HCT116 (cell line): ENCODE measurements around the gene ZAR1L. TPM values are rescaled to one million over a fixed set of nuclear protein-coding genes. Genes with fewer than 3 reads are reported as not detected.

Source experiments
- ATAC-seq: fragments of 200-7000 bp; cut with Tn5 transposase; 2 replicates; pipeline ENCODE4 v1.9.1; 2020; ENCODE audit warnings: mild to moderate bottlenecking, moderate library complexity
- BruUV-seq: library from RNA; stranded (reverse); fragments of 400-500 nt; replicated peaks from 2 replicates; lab custom pipeline; 2021; lab: Mats Ljungman, UMichigan
- CTCF ChIA-PET: fragments of 300-600 bp; sonication (Branson Sonifier 250); formaldehyde crosslinking; loops from one replicate; lab custom pipeline; 2021; ENCODE audit warnings: antibody characterized with exemption; lab: Charles Lee
- POLR2A ChIA-PET: fragments of 300-600, 350-600 bp; sonication (Branson Sonifier 250); formaldehyde crosslinking; loops from one replicate; lab custom pipeline; 2021; ENCODE audit warnings: antibody characterized with exemption; lab: Charles Lee
- RAD21 ChIA-PET, 2 experiments: fragments of 300-600 bp; sonication (Branson Sonifier 250); formaldehyde crosslinking; loops; one replicate each; lab custom pipeline; 2023; ENCODE audit warnings: low total read pairs in 2 of 2; ENCODE audit not compliant: uncharacterized antibody in 2 of 2, unreplicated experiment in 2 of 2, low non-redundant PET in 1 of 2; lab: Charles Lee
- DNase-seq: peaks from one replicate; pipeline ENCODE4 v3.0.0-alpha.2; 2010; ENCODE audit warnings: low read depth, low spot score
- H2AFZ ChIP-seq: fragments of 200-600 bp; shearing (Covaris generic), sonication (generic); 2 replicates; pipeline ENCODE4 v1.6.1; 2017; ENCODE audit warnings: low read depth, mixed run types, mixed read lengths, antibody characterized with exemption, low read length; ENCODE audit not compliant: poor library complexity, severe bottlenecking
- H3K27ac ChIP-seq: 2 replicates; pipeline ENCODE4 v1.5.1; 2012; ENCODE audit warnings: low read depth, low read length
- H3K27me3 ChIP-seq: fragments of 200-600 bp; sonication (generic); 2 replicates; pipeline ENCODE4 v1.6.1; 2016; ENCODE audit warnings: mixed run types, low read length, mixed read lengths; ENCODE audit not compliant: insufficient read depth
- H3K36me3 ChIP-seq, 2 experiments: fragments of 200-500 bp in 1 of 2; fragments of 200-600 bp in 1 of 2; sonication (Bioruptor generic) in 1 of 2; sonication (generic) in 1 of 2; 2 replicates each; pipeline versions ENCODE4 v1.5.1 to v1.6.1; 2014 to 2016; ENCODE audit warnings: low read length in 2 of 2, inconsistent platforms in 1 of 2, mixed read lengths in 1 of 2, mixed run types in 1 of 2; ENCODE audit not compliant: insufficient read depth in 2 of 2, control insufficient read depth in 1 of 2
- H3K4me1 ChIP-seq, 2 experiments: fragments of 200-600 bp in 1 of 2; sonication (generic) in 1 of 2; 2 replicates each; pipeline versions ENCODE4 v1.5.1 to v1.6.1; 2012 to 2017; ENCODE audit warnings: low read length in 2 of 2, inconsistent platforms in 1 of 2, mild to moderate bottlenecking in 1 of 2, mixed read lengths in 1 of 2, mixed run types in 1 of 2, moderate library complexity in 1 of 2; ENCODE audit not compliant: insufficient read depth in 2 of 2, control insufficient read depth in 1 of 2
- H3K4me2 ChIP-seq: fragments of 200-600 bp; sonication (generic); 2 replicates; pipeline ENCODE4 v1.6.1; 2017; ENCODE audit warnings: mixed run types, low read length, mixed read lengths
- H3K4me3 ChIP-seq, 2 experiments: fragments of 200-600 bp in 1 of 2; sonication (generic) in 1 of 2; replicated peaks in 1 of 2; 2 replicates each; pipeline ENCODE4 v1.5.1; 2011 to 2016; ENCODE audit warnings: low read length in 2 of 2, control low read depth in 1 of 2, low read depth in 1 of 2, mild to moderate bottlenecking in 1 of 2, mixed read lengths in 1 of 2, mixed run types in 1 of 2
- H3K79me2 ChIP-seq: fragments of 200-600 bp; sonication (generic); 2 replicates; pipeline ENCODE4 v1.6.1; 2017; ENCODE audit warnings: mild to moderate bottlenecking, mixed run types, low read length, moderate library complexity, mixed read lengths; ENCODE audit not compliant: insufficient read depth
- H3K9ac ChIP-seq: fragments of 200-600 bp; sonication (generic); 2 replicates; pipeline ENCODE4 v1.6.1; 2016; ENCODE audit warnings: low read length, mixed read lengths
- H3K9me2 ChIP-seq: fragments of 200-600 bp; sonication (generic), shearing (Covaris generic); 2 replicates; pipeline ENCODE4 v1.6.1; 2017; ENCODE audit warnings: mixed run types, mild to moderate bottlenecking, moderate library complexity; ENCODE audit not compliant: insufficient read depth
- H3K9me3 ChIP-seq, 2 experiments: fragments of 200-500 bp in 1 of 2; fragments of 200-600 bp in 1 of 2; sonication (Bioruptor generic) in 1 of 2; sonication (generic) in 1 of 2; 2 replicates each; pipeline ENCODE4 v1.6.1; 2014 to 2017; ENCODE audit warnings: low read length in 2 of 2, mixed read lengths in 2 of 2, inconsistent platforms in 1 of 2, low read depth in 1 of 2, mild to moderate bottlenecking in 1 of 2, mixed run types in 1 of 2, moderate library complexity in 1 of 2; ENCODE audit not compliant: control insufficient read depth in 1 of 2, insufficient read depth in 1 of 2
- H4K20me1 ChIP-seq: fragments of 200-600 bp; sonication (generic), shearing (Covaris generic); 2 replicates; pipeline ENCODE4 v1.6.1; 2017; ENCODE audit warnings: mixed run types, mild to moderate bottlenecking, moderate library complexity; ENCODE audit not compliant: insufficient read depth
- CBX3 ChIP-seq: IDR thresholded peaks from 2 replicates; pipeline ENCODE4 v1.6.1; 2012; ENCODE audit warnings: low read depth
- CTCF ChIP-seq, 3 experiments: fragments of 200-600 bp in 1 of 3; sonication (generic) in 1 of 3; IDR thresholded peaks in 2 of 3; conservative IDR thresholded peaks in 1 of 3; 2 replicates each; pipeline ENCODE4 v1.5.1; 2012 to 2017; ENCODE audit warnings: low read depth in 2 of 3, low read length in 2 of 3, antibody characterized with exemption in 1 of 3, borderline replicate concordance in 1 of 3, control low read depth in 1 of 3, mild to moderate bottlenecking in 1 of 3, mixed read lengths in 1 of 3, mixed run types in 1 of 3, moderate library complexity in 1 of 3; ENCODE audit not compliant: insufficient read depth in 1 of 3
- ELF1 ChIP-seq: IDR thresholded peaks from 2 replicates; pipeline ENCODE4 v1.6.1; 2012; ENCODE audit warnings: low read depth, borderline replicate concordance
- EZH2 ChIP-seq: fragments of 200-600 bp; sonication (generic); IDR thresholded peaks from 2 replicates; pipeline ENCODE4 v1.6.1; 2017; ENCODE audit warnings: antibody characterized with exemption, mixed run types
- RAD21 ChIP-seq: IDR thresholded peaks from 2 replicates; pipeline ENCODE4 v1.6.1; 2012; ENCODE audit warnings: low read depth, mild to moderate bottlenecking
- SIN3A ChIP-seq: IDR thresholded peaks from 2 replicates; pipeline ENCODE4 v1.6.1; 2012; ENCODE audit warnings: low read depth
- SP1 ChIP-seq: IDR thresholded peaks from 2 replicates; pipeline ENCODE4 v1.6.1; 2012; ENCODE audit warnings: low read depth
- SRF ChIP-seq: IDR thresholded peaks from 2 replicates; pipeline ENCODE4 v1.6.1; 2012; ENCODE audit warnings: low read depth
- TCF7L2 ChIP-seq: IDR thresholded peaks from 2 replicates; pipeline ENCODE4 v1.7.0; 2011; ENCODE audit warnings: borderline replicate concordance, inconsistent platforms; ENCODE audit not compliant: insufficient read depth, insufficient read length; ENCODE audit errors: extremely low read depth
- ZBTB33 ChIP-seq: IDR thresholded peaks from 2 replicates; pipeline ENCODE4 v1.6.1; 2011; ENCODE audit warnings: mild to moderate bottlenecking, low read length, moderate library complexity; ENCODE audit not compliant: insufficient replicate concordance; ENCODE audit errors: extremely low read depth
- ZFX ChIP-seq: fragments of 450-650 bp; IDR thresholded peaks from 2 replicates; pipeline ENCODE4 v1.6.1; 2017
- ZNF274 ChIP-seq: fragments of 200-500 bp; sonication (Bioruptor generic); IDR thresholded peaks from 2 replicates; pipeline ENCODE4 v1.6.1; 2014; ENCODE audit warnings: mild to moderate bottlenecking, low read depth, low read length, inconsistent platforms
- intact Hi-C: fragments of 100-400 bp; cut with micrococcal nuclease; formaldehyde crosslinking; loops from 2 replicates; pipeline ENCODE4 v1.10.0; 2022
- total RNA-seq: library from RNA; stranded (reverse); gene quantifications from one replicate; pipeline ENCODE4 v1.2.1, GENCODE V29; 2021; ENCODE audit not compliant: unreplicated experiment

ZAR1L gene
- total RNA-seq, 1 experiment from 2014 or later, result 0.15 TPM

GRCh38 chr13:32314271-32315237 is 609 bp downstream of the ZAR1L start:
- CTCF ChIA-PET, result interaction anchor here (1.0 to 2.6 kb wide), 3 partner anchors 39 to 405 kb away, joined by 3 to 13 read pairs (median 7); no protein-coding TSS in a partner anchor
- H3K9me3 ChIP-seq, result no peaks in the 10 kb centered on the region
- peaks cover 7 to 20% of the 10 kb centered on the region in 2 experiments for H3K4me1 ChIP-seq
- BruUV-seq, result TSS peak; percentile 92
- TF ChIP-seq CBX3 (no peak), TCF7L2 (no peak)
- peak overlapping the region; percentile 82 for H3K27ac ChIP-seq
- no peaks in the 10 kb centered on the region for H3K36me3 ChIP-seq
- peak overlapping the region; percentile 68 to 82 for H3K4me3 ChIP-seq
- intact Hi-C loops, result loop anchor here (5.0 kb wide), 1 partner anchor 223 kb away; the partner anchor contains the start of gene N4BP2L2
- H3K79me2 ChIP-seq, result peaks cover 7% of the 10 kb centered on the region; the same call in 1 of the 2 replicates
- RAD21 ChIA-PET, result interaction anchor here in 1 of 2 experiments (0.5 kb wide), 1 partner anchor 316 kb away, joined by 3 read pairs; no protein-coding TSS in a partner anchor
- H4K20me1 ChIP-seq, result no peaks in the 10 kb centered on the region
- peak overlapping the region; percentile 91 for H3K9ac ChIP-seq
- no peaks in the 10 kb centered on the region for H3K9me2 ChIP-seq
- POLR2A ChIA-PET, result interaction anchor here (0.7 to 1.8 kb wide), 4 partner anchors 9 to 46 kb away, joined by 3 to 5 read pairs (median 4); no protein-coding TSS in a partner anchor
- peak overlapping the region; percentile 93 for H3K4me2 ChIP-seq
- peak; percentile 49 for ATAC-seq
- H2AFZ ChIP-seq, result peak overlapping the region; percentile 55
- H3K27me3 ChIP-seq, result no peaks in the 10 kb centered on the region
- peak; percentile 43 for DNase-seq

- DNase-seq (no peak), ATAC-seq (no peak)
- H3K4me2 ChIP-seq, result no peak overlapping the region
- peaks cover 3% of the 10 kb centered on the region; the same call in 1 of the 2 replicates for H3K79me2 ChIP-seq
- H2AFZ ChIP-seq, result no peak overlapping the region
- CTCF ChIA-PET, result interaction anchor here (2.6 kb wide), 1 partner anchor 402 kb away, joined by 10 read pairs; no protein-coding TSS in a partner anchor
- no peaks in the 10 kb centered on the region for H3K27me3 ChIP-seq
- no peaks in the 10 kb centered on the region for H3K36me3 ChIP-seq
- no peak overlapping the region for H3K9ac ChIP-seq
- H3K4me1 ChIP-seq, result peaks cover 4 to 16% of the 10 kb centered on the region in 2 experiments
- H4K20me1 ChIP-seq, result no peaks in the 10 kb centered on the region
- RAD21 ChIA-PET, result interaction anchor here in 1 of 2 experiments (0.8 kb wide), 1 partner anchor 402 kb away, joined by 3 read pairs; no protein-coding TSS in a partner anchor
- H3K9me2 ChIP-seq, result no peaks in the 10 kb centered on the region
- no peak overlapping the region for H3K4me3 ChIP-seq
- intact Hi-C loops, result no loop called here
- no TSS peak for BruUV-seq
- H3K9me3 ChIP-seq, result no peaks in the 10 kb centered on the region
- no peak overlapping the region for H3K27ac ChIP-seq
- POLR2A ChIA-PET, result no interaction called here
- TF ChIP-seq SRF (no peak), CBX3 (no peak), ELF1 (no peak), CTCF (IDR thresholded peaks at IDR 0.05 in 2 of 3, conservative IDR thresholded peaks at IDR 0.05 in 1 of 3; ENCODE audit: borderline replicate concordance in 1 of 3, insufficient read depth in 1 of 3, low read depth in 2 of 3, low read length in 2 of 3) (no peak), ZFX (no peak), SP1 (no peak), SIN3A (no peak), ZBTB33 (no peak), EZH2 (no peak), ZNF274 (no peak), RAD21 (no peak)
Measured at GRCh38 chr13:32311188-32311897, 3.8 kb downstream of the ZAR1L start.
